Calu3 (cell line): ENCODE measurements around the gene CNKSR3. TPM values are rescaled to one million over a fixed set of nuclear protein-coding genes. Genes with fewer than 3 reads are reported as not detected.

Experiments used
- BruUV-seq: library from RNA; stranded (reverse); fragments of 400-500 nt; replicated peaks from 2 replicates; lab custom pipeline; 2021; lab: Mats Ljungman, UMichigan
- CTCF ChIA-PET: fragments of 300-600 bp; sonication (Branson Sonifier 250); formaldehyde crosslinking; loops from one replicate; lab custom pipeline; 2022; ENCODE audit warnings: antibody characterized with exemption; lab: Charles Lee
- DNase-seq: peaks from one replicate; pipeline ENCODE4 v3.0.0; 2022
- H3K27ac Mint-ChIP-seq: one replicate; pipeline ENCODE4 v1.8.0; 2022; ENCODE audit warnings: mixed read lengths; ENCODE audit not compliant: unreplicated experiment
- H3K27me3 Mint-ChIP-seq: one replicate; pipeline ENCODE4 v1.8.0; 2022; ENCODE audit warnings: mixed read lengths; ENCODE audit not compliant: unreplicated experiment
- H3K36me3 Mint-ChIP-seq: one replicate; pipeline ENCODE4 v1.8.0; 2022; ENCODE audit warnings: mild to moderate bottlenecking, moderate library complexity, mixed read lengths; ENCODE audit not compliant: insufficient read depth, unreplicated experiment
- H3K4me1 Mint-ChIP-seq: one replicate; pipeline ENCODE4 v1.8.0; 2022; ENCODE audit warnings: mild to moderate bottlenecking, low read depth, mixed read lengths; ENCODE audit not compliant: unreplicated experiment
- H3K4me3 Mint-ChIP-seq: one replicate; pipeline ENCODE4 v1.8.0; 2022; ENCODE audit warnings: mild to moderate bottlenecking, low read depth, moderate library complexity, mixed read lengths; ENCODE audit not compliant: unreplicated experiment
- H3K9me3 Mint-ChIP-seq: one replicate; pipeline ENCODE4 v1.8.0; 2022; ENCODE audit warnings: low read depth, mixed read lengths; ENCODE audit not compliant: unreplicated experiment
- CTCF ChIP-seq: fragments of 200-600 bp; IDR thresholded peaks from one replicate; pipeline ENCODE4 v1.8.0; 2022; ENCODE audit warnings: antibody characterized with exemption; ENCODE audit not compliant: unreplicated experiment
- intact Hi-C: fragments of 100-400 bp; cut with micrococcal nuclease; formaldehyde crosslinking; loops from one replicate; pipeline ENCODE4 v1.10.0; 2022; ENCODE audit not compliant: unreplicated experiment
- total RNA-seq: library from RNA; stranded (reverse); gene quantifications from 2 replicates; pipeline ENCODE4 v1.2.3, GENCODE V29; 2022

CNKSR3 gene
- total RNA-seq, 1 experiment from 2014 or later, result 4.0 TPM

GRCh38 chr6:154440422-154441043 is 70.0 kb downstream of the CNKSR3 start:
- H3K9me3 Mint-ChIP-seq, result no peaks in the 10 kb centered on the region
- peaks cover 20% of the 10 kb centered on the region for H3K4me1 Mint-ChIP-seq
- CTCF ChIA-PET, result interaction anchor here (0.5 to 0.6 kb wide), 2 partner anchors 29 to 141 kb away, joined by 3 read pairs; no protein-coding TSS in a partner anchor
- intact Hi-C loops, result no loop called here
- BruUV-seq, result no TSS peak
- H3K27me3 Mint-ChIP-seq, result no peaks in the 10 kb centered on the region
- H3K4me3 Mint-ChIP-seq, result no peak overlapping the region
- H3K27ac Mint-ChIP-seq, result no peak overlapping the region
- TF ChIP-seq CTCF, result no peak
- H3K36me3 Mint-ChIP-seq, result no peaks in the 10 kb centered on the region
- DNase-seq, result no peak

GRCh38 chr6:154440022-154440421 is 70.5 kb downstream of the CNKSR3 start:
- H3K4me3 Mint-ChIP-seq, result no peak overlapping the region
- CTCF ChIA-PET, result interaction anchor here (0.6 kb wide), 1 partner anchor 28 kb away, joined by 3 read pairs; no protein-coding TSS in a partner anchor
- H3K27ac Mint-ChIP-seq, result no peak overlapping the region
- no peaks in the 10 kb centered on the region for H3K27me3 Mint-ChIP-seq
- TF ChIP-seq CTCF, result no peak
- H3K36me3 Mint-ChIP-seq, result no peaks in the 10 kb centered on the region
- H3K9me3 Mint-ChIP-seq, result no peaks in the 10 kb centered on the region
- intact Hi-C loops, result no loop called here
- H3K4me1 Mint-ChIP-seq, result peaks cover 20% of the 10 kb centered on the region
- no TSS peak for BruUV-seq
- DNase-seq, result no peak

GRCh38 chr6:154438882-154439415 is 71.5 kb downstream of the CNKSR3 start:
- H3K27me3 Mint-ChIP-seq, result no peaks in the 10 kb centered on the region
- intact Hi-C loops, result no loop called here
- no TSS peak for BruUV-seq
- H3K4me1 Mint-ChIP-seq, result peaks cover 20% of the 10 kb centered on the region
- H3K9me3 Mint-ChIP-seq, result no peaks in the 10 kb centered on the region
- H3K4me3 Mint-ChIP-seq, result no peak overlapping the region
- no peaks in the 10 kb centered on the region for H3K36me3 Mint-ChIP-seq
- DNase-seq, result no peak
- H3K27ac Mint-ChIP-seq, result no peak overlapping the region
- TF ChIP-seq CTCF, result no peak
- CTCF ChIA-PET, result no interaction called here

- no peak for DNase-seq
- no peak for TF ChIP-seq CTCF
- H3K36me3 Mint-ChIP-seq, result no peaks in the 10 kb centered on the region
- H3K4me1 Mint-ChIP-seq, result peaks cover 15% of the 10 kb centered on the region
- no TSS peak for BruUV-seq
- H3K9me3 Mint-ChIP-seq, result no peaks in the 10 kb centered on the region
- H3K4me3 Mint-ChIP-seq, result no peak overlapping the region
- H3K27ac Mint-ChIP-seq, result no peak overlapping the region
- no peaks in the 10 kb centered on the region for H3K27me3 Mint-ChIP-seq
- intact Hi-C loops, result no loop called here
- CTCF ChIA-PET, result interaction anchor here (0.6 kb wide), 1 partner anchor 10 kb away, joined by 8 read pairs; no protein-coding TSS in a partner anchor
These were observed 75.0 kb downstream of the CNKSR3 start for GRCh38 chr6:154435400-154435945.
